Tibial nerve (tissue), 3 donors: ENCODE results near the gene SHLD2.
"Not testable (repeated sequence)": the region's sequence is repeated elsewhere in the genome, so short reads cannot be mapped to it uniquely, and the experiment has no call there.

Experiments used
- CTCF ChIP-seq, 5 experiments: fragments of 200-600 bp in 3 of 5; fragments of 450-650 bp in 2 of 5; sonication (generic) in 3 of 5; IDR thresholded peaks; one replicate each; pipeline ENCODE4 v1.5.1; 2016 to 2019; ENCODE audit warnings: antibody characterized with exemption in 5 of 5, mild to moderate bottlenecking in 3 of 5, moderate library complexity in 2 of 5
- POLR2A ChIP-seq, 2 donors: fragments of 450-650 bp; IDR thresholded peaks; one replicate each; pipeline ENCODE4 v1.6.1; 2017; ENCODE audit warnings: antibody characterized with exemption in 2 of 2, mild to moderate bottlenecking in 2 of 2, moderate library complexity in 2 of 2

- not testable (repeated sequence) for TF ChIP-seq CTCF, POLR2A (IDR thresholded peaks at IDR 0.05)
These were observed 32.7 kb downstream of the SHLD2 start for GRCh38 chr10:87127607-87128156.
